Hematopoietic multipotent progenitor cell treated with erythropoietin and hydrocortisone succinate and interleukin-3 and kit ligand, for 4 days (in vitro differentiated cells): Measurements from ENCODE around the gene TNS1.
A peak's percentile ranks its signal among the peaks of the same experiment; 100 is the strongest.

Experiments used
- DNase-seq: peaks from one replicate; pipeline ENCODE4 v3.0.0-alpha.2; 2015

Gene TNS1

DNA sequence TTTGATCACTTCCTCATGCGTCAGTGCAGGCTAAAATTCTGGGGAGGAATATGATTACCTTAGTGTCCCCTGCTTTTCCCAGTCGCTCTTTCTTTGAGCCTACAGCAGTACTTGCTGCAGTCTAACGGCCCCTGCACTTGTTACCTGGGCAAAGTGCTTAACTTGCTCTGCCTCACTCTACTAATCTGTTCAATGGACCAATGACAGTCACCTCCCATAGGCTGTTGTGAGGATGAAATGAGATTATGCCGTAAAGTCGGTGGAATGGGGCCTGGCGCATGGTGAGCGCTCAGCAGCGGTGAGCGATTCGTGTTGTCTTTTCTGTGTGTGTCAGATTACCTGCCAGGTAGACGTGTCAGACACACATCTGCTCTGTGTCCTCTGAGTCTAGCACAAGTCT lies 5.3 kb downstream of the TNS1 start:
- no peak for DNase-seq

DNA sequence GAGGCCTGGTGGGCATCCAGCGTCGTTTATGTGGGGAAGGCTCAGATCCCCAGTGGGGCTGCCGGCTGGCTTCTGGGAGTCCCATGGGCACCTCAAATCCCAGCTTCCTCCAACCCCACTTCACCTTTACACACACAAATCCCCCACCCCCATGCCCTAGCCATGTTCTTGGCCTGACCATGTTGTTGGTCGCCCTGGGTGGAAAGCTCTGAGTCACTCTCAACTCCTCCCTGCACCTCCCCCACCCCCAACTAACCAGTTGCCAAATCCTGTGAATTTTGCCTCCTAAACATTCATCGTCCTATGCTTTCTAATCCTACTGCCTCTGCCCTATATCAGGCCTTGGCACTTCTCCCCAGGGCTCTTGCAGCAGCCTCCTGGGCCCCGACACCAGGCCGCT lies 6.4 kb downstream of the TNS1 start:
- DNase-seq: peak; percentile 25

DNA sequence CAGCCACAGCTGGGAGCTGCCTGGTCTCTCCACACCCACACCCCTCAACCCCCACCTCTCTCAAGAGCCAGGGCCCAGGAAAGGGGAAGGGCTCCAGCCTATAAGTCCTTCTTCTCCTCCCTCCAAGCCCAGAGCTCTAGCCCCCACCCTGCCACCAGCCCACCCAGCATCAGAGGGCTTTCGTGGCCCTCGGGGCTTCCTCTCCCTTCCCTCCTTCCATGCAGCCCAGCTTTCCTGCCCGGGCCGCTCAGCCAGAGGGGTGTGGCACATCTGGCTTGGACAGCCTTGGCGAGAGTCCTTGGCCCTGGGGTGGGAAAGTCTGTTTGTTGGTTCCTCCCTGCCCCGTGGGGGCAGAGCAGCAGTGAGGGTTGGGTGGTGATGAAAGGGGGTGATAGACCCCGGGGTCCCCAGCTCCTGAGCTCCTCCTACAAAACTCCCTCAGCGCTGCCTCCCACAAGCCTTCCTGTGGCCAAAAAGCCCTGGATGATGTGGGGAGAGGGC lies 7.0 kb downstream of the TNS1 start:
- DNase-seq: no peak

GRCh38 chr2:217994776-217995274 lies 8.0 kb downstream of the TNS1 start:
- no peak for DNase-seq

GRCh38 chr2:217993817-217994463 lies 8.9 kb downstream of the TNS1 start:
- DNase-seq: peak; percentile 81

- peak; percentile 35 for DNase-seq
Measured at GRCh38 chr2:217993138-217993537, 9.7 kb downstream of the TNS1 start.

- DNase-seq: no peak
Measured at GRCh38 chr2:217992061-217992460, 10.7 kb downstream of the TNS1 start.

- no peak for DNase-seq
Measured at GRCh38 chr2:217990791-217991465, 11.9 kb downstream of the TNS1 start.

DNA sequence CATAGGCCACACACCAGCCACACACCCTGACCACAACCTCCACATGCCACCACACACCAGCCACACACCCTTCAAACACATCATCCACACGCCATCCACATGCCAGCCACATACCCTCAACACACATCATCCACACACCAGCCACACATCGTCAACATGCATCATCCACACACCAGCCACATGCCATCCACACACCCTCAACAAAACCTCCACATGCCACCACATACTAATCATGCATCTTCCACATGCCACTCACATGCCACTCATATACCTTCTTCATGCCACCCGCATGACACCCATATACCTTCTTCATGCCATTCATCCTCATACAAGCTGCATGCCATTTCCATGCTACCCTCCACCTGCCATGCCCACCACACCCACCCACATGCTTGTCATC lies 12.4 kb downstream of the TNS1 start:
- DNase-seq: no peak

DNA sequence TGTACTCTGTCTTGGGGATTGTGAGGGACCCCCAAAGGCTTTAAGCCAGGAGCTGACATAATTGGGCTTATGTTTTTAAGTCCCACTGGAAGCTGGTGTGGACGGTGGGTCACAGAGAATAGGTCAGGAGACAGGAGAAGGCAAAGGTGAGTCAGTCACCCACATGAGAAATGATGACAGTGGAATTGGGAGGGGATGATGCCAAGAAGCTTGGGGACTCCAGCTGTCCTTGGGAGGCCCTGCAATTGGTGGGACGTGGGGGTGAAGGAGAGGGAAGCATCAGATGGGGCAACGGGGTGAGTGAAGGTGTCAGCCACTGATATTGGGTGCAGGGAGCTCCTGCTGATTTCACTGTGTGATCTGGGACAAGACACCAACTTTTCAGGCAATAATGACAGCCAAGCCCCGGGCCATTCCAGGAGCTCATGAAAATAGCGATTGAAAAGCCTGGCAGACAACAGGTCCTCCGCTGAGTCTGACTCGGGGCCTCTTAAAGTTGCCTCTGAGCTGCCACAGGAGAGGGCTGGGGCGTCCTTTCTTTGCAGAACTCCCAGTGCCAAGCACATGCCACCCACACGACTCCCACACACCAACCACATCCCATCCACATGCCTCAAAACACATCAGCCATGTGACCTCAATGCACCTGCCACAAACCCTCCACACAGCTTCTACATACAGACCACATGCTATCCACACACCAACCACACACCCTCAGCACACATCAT lies 13.4 kb downstream of the TNS1 start:
- no peak for DNase-seq

DNA sequence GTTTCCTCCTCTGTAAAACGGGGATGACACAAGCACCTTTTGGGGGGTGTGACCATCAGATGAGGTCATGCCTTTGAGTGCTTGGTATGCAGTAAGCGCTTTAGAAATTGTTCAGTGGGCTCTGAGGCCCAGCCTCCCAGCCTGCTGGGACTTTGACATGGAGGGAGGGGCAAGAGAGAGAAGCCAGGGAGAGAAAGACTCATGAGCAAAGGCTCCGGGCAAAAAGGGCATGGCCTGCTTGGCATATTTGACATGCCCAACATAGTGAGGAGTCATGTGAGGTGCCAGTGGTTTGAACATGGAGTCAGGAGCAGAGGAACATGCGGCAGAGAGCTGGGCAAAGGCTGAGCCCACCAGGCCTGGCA lies 14.0 kb downstream of the TNS1 start:
- DNase-seq: no peak

DNA sequence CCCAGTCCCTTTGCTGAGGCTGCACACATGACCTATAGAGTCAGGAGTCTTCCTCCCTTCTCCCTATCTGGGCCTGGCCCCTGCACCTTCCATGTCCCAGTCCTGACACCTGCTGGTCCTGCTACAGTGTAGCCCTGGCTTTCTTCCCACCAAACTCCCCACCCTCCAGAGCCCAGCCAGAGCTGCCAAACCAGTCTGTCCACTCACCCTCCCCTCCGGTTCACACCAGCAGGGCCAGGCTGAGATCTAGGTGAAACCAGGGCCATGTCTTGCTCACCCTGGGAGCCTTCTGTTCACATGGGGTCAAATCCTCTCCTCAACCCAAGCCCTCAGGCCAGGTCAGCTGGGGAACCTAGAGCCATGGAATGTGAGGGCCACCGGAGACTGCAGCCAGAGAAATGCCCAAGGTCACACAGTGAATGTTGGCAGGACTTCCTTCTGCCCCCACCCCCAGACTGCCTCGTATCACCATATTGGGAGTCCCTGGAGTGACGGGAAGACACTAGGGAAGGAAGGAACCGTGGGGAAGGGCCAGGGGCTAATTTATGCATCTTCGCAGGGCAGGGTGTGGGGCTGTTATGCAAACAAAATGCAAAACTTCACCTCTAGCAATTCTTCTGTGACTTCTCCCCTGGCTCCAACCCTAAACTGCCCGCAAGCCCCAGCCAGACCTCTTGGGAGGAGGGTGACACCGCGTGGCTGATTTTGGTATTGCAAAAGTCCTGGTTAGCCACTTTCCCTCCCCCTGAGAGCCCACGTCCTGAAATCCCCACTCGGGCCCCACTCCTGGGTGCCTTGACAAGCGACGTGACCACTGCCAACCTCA lies 14.6 kb downstream of the TNS1 start:
- DNase-seq: peak; percentile 88

GRCh38 chr2:217987391-217987790 lies 15.4 kb downstream of the TNS1 start:
- DNase-seq: no peak

GRCh38 chr2:217986256-217986961 lies 16.4 kb downstream of the TNS1 start:
- DNase-seq: no peak

- DNase-seq: no peak
Measured at GRCh38 chr2:217983276-217984233, 19.2 kb downstream of the TNS1 start.

DNA sequence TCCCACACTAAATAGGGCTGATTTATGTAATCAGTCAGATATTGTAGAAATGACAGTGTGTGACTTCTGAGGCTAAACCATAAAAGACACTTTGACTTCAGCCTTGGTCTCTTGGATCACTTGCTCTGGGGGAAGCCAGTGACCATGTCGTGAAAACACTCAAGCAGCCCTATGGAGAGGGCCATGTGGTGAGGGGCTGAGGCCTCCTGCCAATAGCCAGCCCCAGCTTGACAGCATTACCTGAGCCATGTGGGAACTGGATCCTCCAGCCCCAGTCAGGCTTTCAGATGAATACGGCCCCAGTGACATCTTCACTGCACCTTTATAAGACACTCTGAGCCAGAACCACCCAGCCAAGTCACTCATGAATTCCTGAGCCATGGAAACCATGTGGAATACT lies 20.8 kb downstream of the TNS1 start:
- no peak for DNase-seq

DNA sequence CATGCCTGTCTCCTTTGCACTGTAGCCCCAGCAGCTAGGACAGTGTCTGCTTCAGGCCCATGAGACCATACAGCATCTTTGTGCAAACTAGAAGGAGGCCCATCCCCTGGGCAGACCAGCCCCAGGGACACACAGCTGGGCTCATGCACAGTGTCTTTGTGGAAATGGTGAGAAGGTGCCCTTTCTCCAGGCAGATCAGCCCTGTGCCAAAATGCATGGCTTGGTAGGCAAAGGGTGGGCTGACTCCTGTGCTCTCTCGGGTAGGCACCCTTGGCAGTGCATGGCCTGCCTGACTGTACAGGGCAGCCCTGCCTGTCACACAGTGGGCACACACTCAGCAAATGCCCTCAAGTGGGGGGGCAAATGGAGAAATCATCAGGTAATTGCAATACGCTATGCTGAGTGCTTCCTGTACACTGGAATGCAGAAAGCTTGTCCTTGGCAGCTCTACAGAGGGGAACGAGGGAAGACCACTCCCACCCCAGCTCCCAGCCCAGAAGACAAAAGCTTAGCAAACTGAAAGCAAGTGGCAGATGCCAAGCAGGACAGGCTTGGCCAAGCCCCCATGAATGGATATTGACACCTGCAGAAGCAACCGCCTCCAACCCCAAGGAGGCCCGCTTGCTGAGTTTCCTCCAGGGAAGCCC lies 21.6 kb downstream of the TNS1 start:
- DNase-seq: no peak

DNA sequence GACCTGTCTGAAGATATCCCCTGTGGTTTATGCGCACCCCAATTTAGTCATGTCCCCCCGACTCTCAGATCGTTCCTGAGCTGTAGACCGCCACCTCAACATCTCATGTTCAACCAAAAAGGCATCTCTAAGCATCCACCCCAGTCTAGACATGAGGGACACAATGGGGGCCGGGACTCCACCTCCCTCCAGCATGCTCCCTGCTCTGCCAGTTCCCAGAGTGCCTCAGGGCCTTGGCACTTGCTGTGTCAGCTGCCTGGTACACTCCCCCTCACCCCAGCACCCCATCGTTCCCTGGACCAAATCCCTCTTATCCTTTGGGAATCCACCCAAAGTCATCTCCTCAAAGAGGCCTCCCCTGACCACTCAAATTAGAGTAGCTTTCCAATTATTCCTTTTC lies 22.2 kb downstream of the TNS1 start:
- DNase-seq: no peak

DNA sequence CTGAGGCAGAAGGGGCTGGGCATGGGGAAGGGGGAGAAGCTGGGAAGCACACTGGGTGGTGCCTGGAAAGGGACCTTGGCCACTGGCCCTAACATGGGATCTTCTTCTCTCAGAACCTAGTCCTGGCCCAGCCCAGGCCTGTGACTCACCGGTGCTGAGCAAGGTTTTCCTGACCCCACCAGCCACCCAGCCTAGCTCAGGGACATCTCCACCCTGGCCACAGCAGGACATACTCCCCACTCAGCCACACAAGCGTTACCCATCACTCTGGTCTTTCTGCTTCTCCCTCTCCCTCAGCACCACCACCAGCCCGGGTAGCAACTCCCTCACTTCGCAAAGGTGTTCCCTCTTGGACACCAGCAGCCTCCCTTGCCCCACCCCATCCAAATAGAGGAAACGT lies 22.8 kb downstream of the TNS1 start:
- DNase-seq: no peak

- no peak for DNase-seq
Measured at GRCh38 chr2:217979151-217979811, 23.5 kb downstream of the TNS1 start.
